ENCODE results near the gene CAMK2G.

- TF ChIP-seq EP300 (IDR thresholded peaks at IDR 0.05) (no peak), POLR2A (IDR thresholded peaks at IDR 0.05) (no peak)
- TF ChIP-seq, protein P1, sequence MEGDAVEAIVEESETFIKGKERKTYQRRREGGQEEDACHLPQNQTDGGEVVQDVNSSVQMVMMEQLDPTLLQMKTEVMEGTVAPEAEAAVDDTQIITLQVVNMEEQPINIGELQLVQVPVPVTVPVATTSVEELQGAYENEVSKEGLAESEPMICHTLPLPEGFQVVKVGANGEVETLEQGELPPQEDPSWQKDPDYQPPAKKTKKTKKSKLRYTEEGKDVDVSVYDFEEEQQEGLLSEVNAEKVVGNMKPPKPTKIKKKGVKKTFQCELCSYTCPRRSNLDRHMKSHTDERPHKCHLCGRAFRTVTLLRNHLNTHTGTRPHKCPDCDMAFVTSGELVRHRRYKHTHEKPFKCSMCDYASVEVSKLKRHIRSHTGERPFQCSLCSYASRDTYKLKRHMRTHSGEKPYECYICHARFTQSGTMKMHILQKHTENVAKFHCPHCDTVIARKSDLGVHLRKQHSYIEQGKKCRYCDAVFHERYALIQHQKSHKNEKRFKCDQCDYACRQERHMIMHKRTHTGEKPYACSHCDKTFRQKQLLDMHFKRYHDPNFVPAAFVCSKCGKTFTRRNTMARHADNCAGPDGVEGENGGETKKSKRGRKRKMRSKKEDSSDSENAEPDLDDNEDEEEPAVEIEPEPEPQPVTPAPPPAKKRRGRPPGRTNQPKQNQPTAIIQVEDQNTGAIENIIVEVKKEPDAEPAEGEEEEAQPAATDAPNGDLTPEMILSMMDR (IDR thresholded peaks at IDR 0.05) = no peak
Observed at GRCh38 chr10:73842349-73842748, 32.0 kb downstream of the CAMK2G start.

All from ovary (tissue), 3 donors.